GM19025 (cell line): ENCODE measurements around the gene ZCCHC24.
"Not testable (repeated sequence)": the region's sequence is repeated elsewhere in the genome, so short reads cannot be mapped to it uniquely, and the experiment has no call there.

Experiments used
- ATAC-seq: cut with Tn5 transposase; IDR thresholded peaks from one replicate; pipeline ENCODE4 v1.9.1; 2021; ENCODE audit warnings: mild to moderate bottlenecking, low read depth, moderate library complexity; ENCODE audit not compliant: unreplicated experiment

ZCCHC24 gene

GRCh38 chr10:79447911-79448731 is 2.7 kb upstream of the ZCCHC24 start:
- ATAC-seq: no peak

GRCh38 chr10:79447249-79447648 is 1.8 kb upstream of the ZCCHC24 start:
- not testable (repeated sequence) for ATAC-seq

GRCh38 chr10:79446758-79447084 is 1.3 kb upstream of the ZCCHC24 start:
- ATAC-seq: no peak

- peak; percentile 4 for ATAC-seq
Observed at GRCh38 chr10:79445977-79446757, 743 bp upstream of the ZCCHC24 start.

DNA sequence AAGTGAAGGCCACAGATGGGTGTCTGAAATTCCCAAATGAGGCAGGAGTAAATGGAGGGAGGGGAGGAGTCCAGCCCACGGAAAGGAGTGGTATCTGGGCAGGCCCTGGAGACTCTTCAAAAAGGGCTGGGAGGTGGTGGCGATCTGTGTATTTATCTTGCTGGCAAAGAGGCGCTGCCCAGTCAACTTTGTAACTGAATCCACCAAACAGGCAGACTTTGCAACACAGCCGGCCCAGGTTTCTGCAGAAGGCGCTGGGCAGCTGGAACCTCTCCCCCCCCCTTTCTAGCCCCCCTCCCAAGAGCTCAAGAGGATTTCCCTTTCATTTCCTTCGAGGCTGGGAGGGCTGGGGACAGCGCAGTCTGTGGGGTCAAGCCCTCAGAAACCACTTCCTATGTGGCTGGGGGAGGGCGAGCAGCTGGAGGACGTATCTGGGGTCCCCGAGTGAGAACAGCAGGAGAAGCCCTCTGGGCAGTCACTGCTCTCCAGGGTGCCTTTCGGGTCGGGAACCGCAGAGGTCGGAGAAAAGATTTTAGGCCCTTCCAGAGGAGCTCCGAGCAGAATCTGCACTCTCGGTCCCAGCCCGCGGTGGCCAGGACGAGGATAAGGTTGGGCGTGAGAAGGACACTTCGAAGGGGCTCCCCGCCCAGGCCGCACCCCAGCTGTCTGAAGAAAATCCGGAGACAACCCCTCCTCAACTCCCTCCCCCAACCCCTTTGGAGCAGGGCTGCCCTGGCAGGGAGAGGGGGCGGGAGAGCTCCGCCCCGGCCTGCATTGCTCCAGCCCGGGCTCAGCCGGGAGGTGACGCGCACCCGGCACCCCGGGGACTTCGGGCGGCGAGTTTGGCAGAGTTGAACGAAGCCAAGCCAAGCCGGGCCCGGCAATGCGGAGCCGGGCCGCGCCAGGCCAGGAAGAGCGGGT is 965 bp downstream of the ZCCHC24 start:
- ATAC-seq: no peak

DNA sequence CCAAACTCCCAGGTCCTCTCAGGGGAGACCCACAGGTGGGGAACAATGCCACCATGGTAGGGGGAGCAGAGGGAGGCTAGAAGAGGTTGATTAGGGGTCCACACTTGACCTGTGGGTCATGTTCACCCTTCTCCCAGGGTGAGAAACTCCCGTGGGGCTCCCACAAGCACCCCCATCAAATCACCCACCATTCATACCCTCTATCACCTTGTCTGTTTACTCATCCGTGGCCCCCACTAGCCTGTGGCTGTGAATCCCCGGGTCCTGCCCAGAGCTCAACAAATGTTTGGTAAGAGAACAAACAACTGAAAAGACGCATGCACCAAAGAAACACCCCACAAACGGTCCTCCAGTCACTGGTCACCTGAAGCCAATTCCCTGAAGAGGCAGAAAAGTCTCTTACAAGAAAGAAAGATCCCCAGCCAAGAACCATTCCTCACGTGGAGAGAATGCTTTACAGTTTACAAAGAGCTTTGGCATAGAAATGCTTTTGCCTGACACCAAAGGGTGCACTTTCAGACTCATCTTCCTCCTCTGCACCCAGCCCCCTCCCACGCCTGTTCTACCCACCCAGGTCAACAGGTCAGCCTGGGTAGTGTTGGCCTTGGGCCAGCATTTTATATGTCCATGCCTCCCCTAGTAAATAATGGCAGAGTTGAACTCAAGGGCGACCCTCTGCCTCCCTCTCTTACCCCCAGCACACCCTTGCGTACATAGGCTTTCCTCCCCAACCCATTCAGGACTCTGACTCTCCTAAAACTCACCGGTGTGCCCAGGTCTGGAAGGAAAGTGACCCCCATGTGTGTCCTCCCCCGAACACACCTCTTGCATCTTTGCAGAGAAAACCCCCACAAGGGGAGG is 1.9 kb downstream of the ZCCHC24 start:
- ATAC-seq: no peak

DNA sequence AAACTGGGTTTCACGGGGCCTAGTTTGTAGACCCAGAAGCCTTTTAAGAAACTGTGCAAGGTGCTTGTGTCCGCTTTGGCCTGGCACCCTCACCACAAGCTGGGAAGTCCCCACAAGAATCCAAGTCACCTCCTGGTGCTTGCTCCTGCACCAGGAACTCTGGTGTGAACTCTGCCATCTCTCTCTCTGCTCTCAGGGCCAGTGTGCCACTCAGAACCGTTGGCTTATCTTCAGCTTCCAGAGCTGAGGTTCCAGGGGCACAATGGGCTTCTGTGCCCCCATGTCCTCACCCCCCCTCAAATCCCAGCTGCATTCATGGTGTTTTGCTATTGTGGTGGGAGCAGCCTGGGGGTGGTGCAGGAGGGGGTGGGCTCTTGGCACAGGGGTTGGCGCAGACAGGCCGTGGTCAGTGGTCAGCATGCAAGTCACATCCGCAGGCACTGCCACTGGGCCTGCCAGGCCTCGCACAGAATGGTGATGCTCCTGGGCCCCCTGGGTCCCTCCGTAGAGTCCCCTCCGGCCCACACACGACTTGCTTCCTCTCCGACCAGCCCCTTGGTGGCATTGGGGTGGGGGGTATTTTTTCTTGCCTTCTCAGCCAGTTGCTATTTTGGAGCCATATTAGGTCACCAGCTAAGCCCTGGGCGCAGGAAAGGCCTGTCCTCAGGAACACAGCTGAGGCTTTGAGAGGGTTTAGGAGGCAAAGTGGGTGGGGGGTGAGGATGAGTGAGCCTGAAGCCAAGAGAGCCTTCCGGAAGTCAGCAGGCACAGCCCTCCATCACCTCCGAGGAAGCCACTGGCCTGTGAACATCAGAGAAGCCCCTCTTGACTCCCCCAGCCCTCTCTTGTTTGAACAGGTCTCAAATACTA is 3.0 kb downstream of the ZCCHC24 start:
- ATAC-seq: no peak

DNA sequence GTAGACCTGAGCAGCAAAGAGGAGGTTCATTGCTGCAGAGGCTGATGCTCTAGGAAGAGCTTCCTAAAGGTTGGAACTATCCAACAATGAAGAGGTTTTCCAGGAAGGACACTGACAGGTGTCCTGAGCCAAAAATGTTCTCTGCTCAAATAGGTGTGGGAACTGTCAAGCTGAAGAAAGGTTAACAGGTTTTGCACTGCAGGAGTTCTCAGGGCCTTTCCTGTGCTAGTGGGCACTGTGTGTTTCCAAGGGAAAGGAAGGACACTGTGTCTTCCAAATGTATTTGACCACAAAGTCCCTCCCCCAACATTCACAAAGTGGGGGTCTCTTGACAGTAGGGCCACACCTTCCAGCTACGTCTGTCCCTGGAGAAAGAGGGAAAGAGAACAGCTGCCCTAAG is 4.0 kb downstream of the ZCCHC24 start:
- no peak for ATAC-seq

DNA sequence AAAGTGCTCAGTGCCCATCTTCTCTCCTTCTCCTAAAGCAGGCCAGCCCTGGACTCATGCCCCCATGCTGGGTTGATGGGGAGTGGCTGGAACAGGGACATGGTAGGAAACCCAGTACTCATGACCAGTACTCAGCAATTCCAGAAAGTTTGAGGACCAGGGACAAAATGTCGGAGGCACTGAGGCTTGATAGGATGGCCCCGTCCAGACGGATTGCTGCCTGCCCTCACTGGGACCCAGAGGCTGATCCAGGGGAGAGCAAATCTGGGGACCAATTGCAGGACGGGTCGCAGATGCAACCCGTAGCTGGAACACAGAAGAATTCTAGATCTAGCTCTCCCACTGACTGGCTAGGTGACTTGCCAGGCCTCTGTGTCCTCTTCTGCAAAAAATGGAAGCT is 5.1 kb downstream of the ZCCHC24 start:
- ATAC-seq: no peak

DNA sequence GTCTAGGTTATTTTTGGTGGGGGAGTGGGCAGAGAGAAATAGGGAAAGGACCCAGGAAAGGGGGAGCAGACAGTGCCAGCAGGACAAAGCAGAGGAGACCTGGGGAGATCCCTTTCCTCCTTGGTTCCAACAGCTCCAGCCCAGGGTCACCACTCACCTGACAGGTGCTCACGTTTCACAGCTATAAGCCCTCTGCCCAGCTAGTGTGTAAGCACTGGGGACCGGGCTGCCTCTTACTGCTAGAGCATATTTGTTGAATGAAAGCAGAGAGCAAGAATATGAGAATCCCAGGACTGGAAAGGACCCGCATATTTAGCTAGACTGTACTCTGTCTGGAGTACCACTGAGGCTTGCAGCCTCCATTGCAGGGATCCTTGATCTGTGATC is 6.7 kb downstream of the ZCCHC24 start:
- no peak for ATAC-seq

DNA sequence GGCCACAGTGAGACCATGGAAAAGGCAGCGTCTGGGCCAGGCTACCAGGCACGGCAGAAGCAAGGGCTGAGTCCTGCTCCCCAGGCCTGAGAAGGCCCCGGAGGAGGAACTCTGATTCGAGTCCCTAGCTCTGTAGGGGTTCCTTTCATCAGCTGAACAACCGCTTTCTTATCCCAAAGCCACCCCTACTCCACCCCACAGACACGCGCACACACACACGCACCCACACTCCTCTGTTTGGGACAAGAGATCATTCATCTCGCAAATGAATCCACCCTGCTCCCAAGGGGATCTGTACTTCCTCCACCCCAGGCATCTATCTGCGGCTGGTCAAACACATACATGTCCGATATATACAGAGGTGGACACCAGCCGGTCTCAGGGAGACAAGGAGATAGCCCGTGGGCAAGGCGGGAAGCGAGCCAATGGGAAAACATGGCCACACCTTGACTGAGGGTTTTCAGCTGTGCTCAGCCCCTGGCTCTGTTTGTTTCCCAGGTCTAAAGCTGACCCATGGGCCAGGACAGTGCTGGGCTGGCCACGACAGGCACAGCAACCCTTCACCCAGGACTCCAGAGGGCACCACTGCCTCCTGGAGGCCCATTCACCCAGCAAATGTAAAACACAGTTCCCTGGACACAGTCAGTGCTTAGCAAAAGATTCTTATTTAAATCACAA is 7.3 kb downstream of the ZCCHC24 start:
- no peak for ATAC-seq

- no peak for ATAC-seq
Observed at GRCh38 chr10:79437111-79437814, 8.2 kb downstream of the ZCCHC24 start.

GRCh38 chr10:79436850-79437103 is 8.6 kb downstream of the ZCCHC24 start:
- ATAC-seq: no peak

- ATAC-seq: no peak
Observed at GRCh38 chr10:79436066-79436849, 9.2 kb downstream of the ZCCHC24 start.

- ATAC-seq: no peak
Observed at GRCh38 chr10:79435271-79436065, 10.0 kb downstream of the ZCCHC24 start.

DNA sequence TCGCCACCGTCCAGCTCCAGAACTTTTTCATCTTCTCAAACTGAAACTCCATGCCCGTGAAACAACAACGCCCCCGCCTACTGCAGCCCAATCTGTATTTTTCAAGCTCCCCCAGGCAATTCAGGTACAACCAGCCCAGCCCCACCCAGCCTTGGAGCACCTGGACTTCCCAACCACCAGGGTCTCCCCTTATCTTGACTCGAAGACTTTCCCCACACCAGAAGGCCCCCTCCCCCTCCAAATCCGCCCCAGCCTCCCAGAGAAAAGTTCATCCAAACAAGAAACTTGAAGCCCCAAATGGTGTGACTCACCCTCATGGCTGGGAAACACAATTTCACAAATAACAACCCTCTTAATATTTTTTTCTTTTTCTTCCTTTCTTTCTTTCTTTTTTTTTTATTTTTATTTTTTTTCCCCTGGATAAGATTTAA is 10.6 kb downstream of the ZCCHC24 start:
- no peak for ATAC-seq
